GM19239 (cell line): Measurements from ENCODE around the gene ALDH6A1.
"Not testable (repeated sequence)": the region's sequence is repeated elsewhere in the genome, so short reads cannot be mapped to it uniquely, and the experiment has no call there.

ENCODE experiments used
- DNase-seq: peaks from one replicate; pipeline ENCODE4 v3.0.0; 2011; ENCODE audit warnings: low spot score; ENCODE audit not compliant: insufficient read length
- FAIRE-seq: peaks from 2 replicates; lab custom pipeline; 2011; peaks lifted over from hg19 to GRCh38; lab: Jason Lieb, UNC

Gene ALDH6A1

DNA sequence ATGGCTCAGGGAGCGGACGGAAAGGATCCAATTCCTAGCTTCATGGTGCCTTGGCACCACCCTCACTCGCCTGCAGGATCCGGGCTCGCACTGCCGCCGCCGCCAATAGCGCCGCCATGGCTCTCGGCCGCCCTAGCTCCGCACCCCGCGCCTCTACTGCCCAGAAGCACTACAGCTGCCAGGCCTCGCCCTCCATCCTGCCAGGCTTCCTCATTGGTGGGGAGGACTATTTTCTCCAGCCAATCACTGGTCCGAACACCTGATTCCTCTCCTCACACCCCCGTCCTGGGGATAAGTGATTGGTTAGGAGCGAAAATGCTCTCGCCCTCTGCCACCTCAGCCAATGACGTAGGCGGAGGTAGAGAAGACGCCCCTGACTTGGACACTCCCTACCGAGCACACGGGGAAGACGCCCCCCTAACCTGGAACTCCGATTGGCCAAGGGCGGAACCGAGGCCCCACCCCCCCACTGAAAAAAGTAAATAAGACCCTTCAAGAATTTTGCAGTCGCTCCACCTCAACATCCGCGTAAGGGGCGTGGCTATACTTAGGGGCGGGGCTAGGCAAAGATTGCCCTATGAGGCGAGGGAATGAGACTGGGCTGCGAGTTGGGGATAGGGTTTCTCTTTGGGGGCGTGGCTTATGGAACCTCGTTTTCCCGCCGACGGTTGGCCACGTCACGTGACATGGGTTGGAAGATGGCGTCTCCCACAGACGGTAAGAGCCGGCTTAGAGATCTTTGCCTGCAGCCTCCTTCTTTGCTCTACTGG lies at the start of gene ALDH6A1, which contains the start of gene LIN52:
ALDH6A1 (minus strand) TSS at position 177 of the 770 bp plus-strand sequence; CDS start at position 118, 59 bp downstream.
LIN52 (plus strand) TSS at position 680 of the 770 bp plus-strand sequence; CDS start at position 699, 19 bp downstream.
- FAIRE-seq: peak; percentile 99

DNA sequence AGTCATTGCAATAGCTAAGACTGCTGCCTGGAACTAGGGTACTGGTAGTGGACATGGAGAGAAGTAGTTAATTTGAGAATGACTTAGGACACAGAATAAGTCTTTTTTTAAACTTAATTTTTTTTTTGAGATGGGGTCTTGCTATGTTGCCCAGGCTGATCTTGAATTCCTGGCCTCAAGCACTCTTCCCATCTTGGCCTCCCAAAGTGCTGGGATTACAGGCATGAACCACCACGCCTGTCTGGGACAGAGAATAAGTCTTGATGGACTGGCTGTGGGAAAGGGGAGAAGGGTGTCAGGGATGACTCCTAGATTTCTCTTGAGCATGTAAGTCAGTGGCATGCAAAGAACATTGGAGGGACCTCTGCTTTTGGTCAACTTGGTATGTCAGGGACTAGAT lies 43.4 kb upstream of the ALDH6A1 start:
- FAIRE-seq (no peak), DNase-seq (no peak)

More for the DNA sequence above, at the start of gene ALDH6A1, which contains the start of gene LIN52:
- DNase-seq: peak; percentile 97

- FAIRE-seq (peak; percentile 78), DNase-seq (no peak)
These were observed 42.2 kb upstream of the ALDH6A1 start for GRCh38 chr14:74126315-74127013.

DNA sequence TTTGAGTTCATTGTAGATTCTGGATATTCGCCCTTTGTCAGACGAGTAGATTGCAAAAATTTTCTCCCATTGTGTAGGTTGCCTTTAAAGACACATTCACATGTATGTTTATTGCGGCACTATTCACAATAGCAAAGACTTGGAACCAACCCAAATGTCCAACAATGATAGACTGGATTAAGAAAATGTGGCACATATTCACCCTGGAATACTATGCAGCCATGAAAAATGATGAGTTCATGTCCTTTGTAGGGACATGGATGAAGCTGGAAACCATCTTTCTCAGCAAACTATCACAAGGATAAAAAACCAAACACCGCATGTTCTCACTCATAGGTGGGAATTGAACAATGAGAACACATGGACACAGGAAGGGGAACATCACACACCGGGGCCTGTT lies 41.2 kb upstream of the ALDH6A1 start:
- FAIRE-seq, DNase-seq: not testable (repeated sequence)

DNA sequence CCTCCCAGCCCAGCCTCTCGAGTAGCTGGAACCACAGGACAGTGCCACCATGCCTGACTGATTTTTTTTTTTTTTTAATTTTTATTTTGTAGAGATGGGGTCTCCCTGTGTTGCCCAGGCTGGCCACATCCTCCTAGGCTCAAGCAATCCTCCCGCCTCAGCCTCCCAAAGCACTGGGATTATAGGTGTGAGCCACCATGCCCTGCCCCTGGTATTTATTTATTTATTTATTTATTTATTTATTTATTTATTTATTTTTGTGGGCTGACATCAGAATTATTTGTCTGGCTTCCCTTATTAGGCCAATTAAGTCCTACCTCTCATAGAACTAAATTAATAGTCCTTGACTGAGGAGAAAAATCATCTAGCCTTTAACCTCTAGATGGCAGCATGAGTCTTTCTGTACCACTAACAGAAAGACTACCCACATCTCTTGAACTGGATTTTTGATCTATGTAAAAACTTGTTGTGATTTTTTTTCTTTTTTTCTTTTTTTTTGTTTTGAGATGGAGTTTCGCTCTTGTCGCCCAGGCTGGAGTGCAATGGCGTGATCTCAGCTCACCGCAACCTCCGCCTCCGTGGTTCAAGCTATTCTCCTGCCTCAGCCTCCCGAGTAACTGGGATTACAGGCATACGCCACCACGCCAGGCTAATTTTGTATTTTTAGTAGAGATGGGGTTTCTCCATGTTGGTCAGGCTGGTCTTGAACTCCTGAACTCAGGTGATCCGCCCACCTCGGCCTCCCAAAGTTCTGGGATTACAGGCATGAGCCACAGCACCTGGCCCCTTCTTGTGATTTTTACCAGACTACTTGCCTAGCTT lies 27.4 kb upstream of the ALDH6A1 start:
- peak; percentile 85 for FAIRE-seq
- DNase-seq: peak; percentile 19

DNA sequence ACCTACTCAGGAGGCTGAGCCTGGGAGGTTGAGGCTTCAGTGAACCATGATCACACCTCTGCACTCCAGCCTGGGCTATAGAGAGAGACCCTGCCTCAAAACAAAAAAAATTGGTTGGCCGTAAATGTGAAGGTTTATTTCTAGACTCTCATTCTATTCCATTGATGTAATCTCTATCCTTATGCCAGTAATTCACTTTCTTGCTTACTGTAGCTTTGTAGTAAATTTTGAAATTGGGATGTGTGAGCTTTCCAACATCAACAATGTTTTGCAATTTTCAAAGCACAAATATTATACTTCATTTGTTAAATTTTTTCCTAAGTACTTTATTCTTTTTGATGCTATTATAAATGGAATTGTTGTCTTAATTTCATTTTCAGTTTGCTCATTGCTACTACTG lies 25.1 kb upstream of the ALDH6A1 start:
- FAIRE-seq: no peak

GRCh38 chr14:74105381-74105780 lies 21.1 kb upstream of the ALDH6A1 start:
- FAIRE-seq: no peak
- DNase-seq: no peak

More for the DNA sequence above, 25.1 kb upstream of the ALDH6A1 start:
- DNase-seq: no peak

GRCh38 chr14:74089251-74090020 lies 5.2 kb upstream of the ALDH6A1 start:
- DNase-seq: no peak
- FAIRE-seq: no peak

- peak; percentile 30 for DNase-seq
- peak; percentile 76 for FAIRE-seq
These were observed 1.6 kb upstream of the ALDH6A1 start for GRCh38 chr14:74085828-74086227.

DNA sequence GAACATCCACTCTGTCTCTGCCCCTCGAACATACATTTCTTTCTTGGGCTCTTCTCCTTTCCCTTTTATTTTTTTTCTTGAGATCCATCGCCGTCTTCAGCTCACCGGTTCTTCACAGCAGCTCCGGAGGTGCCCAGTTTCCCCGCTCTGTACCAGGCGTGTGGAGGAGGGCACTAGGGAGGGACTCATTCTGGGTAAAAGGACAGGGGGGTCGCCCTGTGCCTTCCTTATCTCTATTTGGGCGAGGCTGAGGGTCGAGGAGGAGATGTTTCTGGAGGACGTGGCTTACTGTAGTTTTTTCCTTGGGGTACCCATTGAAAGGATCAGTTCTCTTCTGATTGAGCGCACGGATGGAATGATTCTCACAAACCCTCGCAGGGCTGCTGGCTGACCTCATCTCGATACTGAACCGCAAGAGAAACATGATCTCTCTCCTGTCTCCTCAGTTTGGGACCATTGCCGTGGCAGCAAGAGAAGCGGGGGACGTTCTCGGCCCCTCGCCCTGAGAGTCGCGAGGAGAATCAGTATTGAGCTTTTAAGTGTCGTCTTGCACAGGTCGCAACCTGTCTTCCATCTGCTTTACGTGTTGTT lies 889 bp upstream of the ALDH6A1 start:
- FAIRE-seq (peak; percentile 68), DNase-seq (no peak)

DNA sequence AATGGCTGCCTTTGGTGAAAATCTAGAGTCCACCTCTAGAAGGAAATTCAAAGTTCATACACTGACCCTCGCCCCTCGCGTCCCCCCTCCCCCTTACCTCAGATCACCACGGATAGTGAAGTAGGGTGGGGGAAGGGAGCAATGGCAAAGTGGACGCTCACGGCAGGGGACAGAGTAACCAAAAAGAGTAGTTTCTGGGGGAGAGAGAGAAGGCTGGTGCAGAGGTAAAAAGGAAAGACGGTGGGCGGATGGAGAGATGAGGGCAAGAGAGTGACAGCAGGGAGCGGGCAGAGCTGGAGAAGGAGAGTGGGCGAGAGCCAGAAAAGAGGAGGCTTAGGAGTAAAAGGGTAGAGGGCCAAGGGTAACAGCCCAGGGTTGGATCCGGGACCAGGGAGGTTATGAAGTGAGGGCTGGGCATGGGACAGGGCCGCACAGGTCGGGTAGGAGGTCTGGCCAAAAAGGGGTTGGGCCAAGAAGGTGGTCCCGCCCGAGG lies 423 bp downstream of the ALDH6A1 start:
- FAIRE-seq (no peak), DNase-seq (no peak)

- DNase-seq (no peak), FAIRE-seq (no peak)
These were observed 1.1 kb downstream of the ALDH6A1 start for GRCh38 chr14:74083161-74083560.

DNA sequence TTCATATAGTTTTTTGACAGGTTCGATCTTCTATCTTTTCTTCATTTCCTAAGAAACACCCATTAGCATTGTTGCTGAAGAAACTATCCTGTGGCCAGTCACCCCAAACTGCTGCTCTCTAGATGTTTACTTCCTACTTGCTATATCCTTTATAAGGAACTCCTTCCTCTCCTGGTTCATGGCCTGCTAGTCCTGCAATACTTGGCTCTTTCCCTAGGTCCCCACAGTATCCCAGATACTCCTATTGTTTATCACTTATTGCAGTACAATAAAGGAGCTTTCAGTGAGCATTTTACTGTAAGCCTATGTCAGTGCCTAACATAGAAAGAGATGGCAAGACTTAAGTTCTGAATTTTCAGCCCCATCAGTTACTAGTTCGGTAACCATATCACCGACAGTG lies 2.8 kb downstream of the ALDH6A1 start:
- no peak for FAIRE-seq
- DNase-seq: no peak

- no peak for DNase-seq
- FAIRE-seq: no peak
These were observed 3.3 kb downstream of the ALDH6A1 start for GRCh38 chr14:74080820-74081460.

GRCh38 chr14:74077401-74077800 lies 6.9 kb downstream of the ALDH6A1 start:
- FAIRE-seq: no peak
- DNase-seq: no peak

DNA sequence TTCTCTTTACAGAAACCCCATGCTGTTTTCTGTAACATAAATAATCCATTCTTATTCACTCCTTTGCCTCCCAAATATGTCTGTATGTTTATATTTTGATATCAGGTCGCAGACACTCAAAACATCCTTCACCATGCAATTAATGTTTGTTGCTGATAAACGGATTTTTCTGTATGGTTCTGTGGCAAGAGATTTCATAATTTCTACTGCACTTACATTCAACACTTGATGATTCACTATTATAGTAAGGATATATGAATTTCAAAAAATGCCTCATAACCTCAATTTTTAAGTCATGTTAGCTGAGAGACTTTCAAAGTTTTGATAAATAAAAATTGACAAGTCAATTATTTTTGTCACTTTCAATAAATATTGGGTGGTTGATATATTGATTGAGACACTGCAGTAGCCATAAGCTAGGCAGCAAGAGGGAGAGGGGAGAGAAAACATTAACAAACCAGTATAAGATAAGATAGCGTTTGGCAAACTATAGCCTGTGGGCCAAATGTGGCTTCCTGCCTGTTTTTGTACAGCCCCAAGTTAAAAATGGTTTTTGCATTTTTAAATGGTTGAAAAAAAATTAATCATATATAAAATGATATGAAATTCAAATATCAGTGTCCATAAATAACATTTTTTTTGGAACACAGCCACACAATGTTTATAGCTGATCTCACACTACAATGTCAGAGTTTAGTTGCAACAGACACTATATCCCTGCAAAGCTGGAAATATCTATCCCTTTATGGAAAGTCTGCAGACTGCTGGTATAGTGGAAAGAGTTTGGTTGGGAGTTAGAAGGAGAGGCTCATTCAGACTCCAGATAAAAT lies 18.3 kb downstream of the ALDH6A1 start:
- DNase-seq: no peak
- no peak for FAIRE-seq

DNA sequence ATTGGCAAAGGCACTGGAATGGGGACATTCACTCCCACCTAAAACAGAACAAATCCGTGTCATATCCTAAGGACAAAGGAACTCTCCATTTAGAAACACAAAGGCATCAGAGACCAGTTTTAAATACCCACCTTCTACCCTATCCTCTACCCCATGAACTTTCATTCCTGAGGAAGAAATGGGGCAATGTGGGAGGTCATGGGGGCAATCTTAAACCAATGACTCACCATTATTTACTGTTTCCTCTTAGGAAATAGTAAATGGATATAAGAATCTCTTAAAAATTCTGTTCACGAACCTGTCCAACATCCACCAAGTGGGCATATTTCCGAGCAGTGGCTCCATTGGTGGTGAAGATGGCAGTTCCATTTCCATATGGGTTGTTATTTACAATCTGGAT lies 19.4 kb downstream of the ALDH6A1 start:
- FAIRE-seq (no peak), DNase-seq (no peak)

- FAIRE-seq (no peak), DNase-seq (no peak)
These were observed 19.8 kb downstream of the ALDH6A1 start for GRCh38 chr14:74064426-74064825.
